HEK293 (cell line): Measurements from ENCODE around the gene ACTR3C.
A peak's percentile ranks its signal among the peaks of the same experiment; 100 is the strongest.

Experiments
- GLI4 ChIP-seq: fragments of 450-650 bp; formaldehyde crosslinking; IDR thresholded peaks from 2 replicates; pipeline ENCODE4 v1.5.1; 2016; ENCODE audit warnings: missing biosample characterization, missing genetic modification characterization
- KLF1 ChIP-seq: fragments of 450-650 bp; formaldehyde crosslinking; IDR thresholded peaks from 2 replicates; pipeline ENCODE4 v1.5.1; 2016; ENCODE audit warnings: missing biosample characterization, missing genetic modification characterization
- OVOL3 ChIP-seq: fragments of 450-650 bp; formaldehyde crosslinking; IDR thresholded peaks from 2 replicates; pipeline ENCODE4 v1.5.1; 2016; ENCODE audit warnings: missing biosample characterization, missing genetic modification characterization
- RBAK ChIP-seq: fragments of 450-650 bp; formaldehyde crosslinking; IDR thresholded peaks from 2 replicates; pipeline ENCODE4 v1.5.1; 2016; ENCODE audit warnings: missing biosample characterization, missing genetic modification characterization
- SCRT1 ChIP-seq: fragments of 450-650 bp; formaldehyde crosslinking; IDR thresholded peaks from 2 replicates; pipeline ENCODE4 v1.5.1; 2016; ENCODE audit warnings: missing biosample characterization, missing genetic modification characterization, borderline replicate concordance
- YY1 ChIP-seq: fragments of 450-650 bp; formaldehyde crosslinking; IDR thresholded peaks from 2 replicates; pipeline ENCODE4 v1.5.1; 2018; ENCODE audit warnings: missing biosample characterization, missing genetic modification characterization
- YY2 ChIP-seq: fragments of 450-650 bp; formaldehyde crosslinking; IDR thresholded peaks from 2 replicates; pipeline ENCODE4 v1.5.1; 2016; ENCODE audit warnings: missing biosample characterization, missing genetic modification characterization
- ZEB2 ChIP-seq: fragments of 450-650 bp; formaldehyde crosslinking; IDR thresholded peaks from 2 replicates; pipeline ENCODE4 v1.5.1; 2016; ENCODE audit warnings: missing biosample characterization, missing genetic modification characterization
- ZNF140 ChIP-seq: fragments of 450-650 bp; formaldehyde crosslinking; IDR thresholded peaks from 2 replicates; pipeline ENCODE4 v1.5.1; 2016; ENCODE audit warnings: missing biosample characterization, missing genetic modification characterization
- ZNF211 ChIP-seq: fragments of 450-650 bp; formaldehyde crosslinking; IDR thresholded peaks from 2 replicates; pipeline ENCODE4 v1.5.1; 2016; ENCODE audit warnings: low read depth, missing biosample characterization, missing genetic modification characterization
- ZNF335 ChIP-seq: fragments of 450-650 bp; formaldehyde crosslinking; conservative IDR thresholded peaks from 2 replicates; pipeline ENCODE4 v1.5.1; 2016; ENCODE audit warnings: missing biosample characterization, missing genetic modification characterization
- ZNF561 ChIP-seq: fragments of 450-650 bp; IDR thresholded peaks from 2 replicates; pipeline ENCODE4 v1.5.1; 2018; ENCODE audit warnings: missing biosample characterization, missing genetic modification characterization, borderline replicate concordance
- ZNF585B ChIP-seq: fragments of 450-650 bp; formaldehyde crosslinking; IDR thresholded peaks from 2 replicates; pipeline ENCODE4 v1.5.1; 2016; ENCODE audit warnings: missing biosample characterization, missing genetic modification characterization
- ZNF610 ChIP-seq: fragments of 450-650 bp; formaldehyde crosslinking; IDR thresholded peaks from 2 replicates; pipeline ENCODE4 v1.5.1; 2016; ENCODE audit warnings: missing biosample characterization, missing genetic modification characterization, borderline replicate concordance
- ZNF76 ChIP-seq: fragments of 450-650 bp; formaldehyde crosslinking; IDR thresholded peaks from 2 replicates; pipeline ENCODE4; 2016; ENCODE audit warnings: low read depth, missing biosample characterization, missing genetic modification characterization, borderline replicate concordance
- ZNF792 ChIP-seq: fragments of 450-650 bp; formaldehyde crosslinking; IDR thresholded peaks from 2 replicates; pipeline ENCODE4 v1.5.1; 2016; ENCODE audit warnings: missing biosample characterization, missing genetic modification characterization
- TF ChIP-seq, protein P1 (sequence below): fragments of 450-650 bp; formaldehyde crosslinking; IDR thresholded peaks from 2 replicates; pipeline ENCODE4 v1.5.1; 2017; ENCODE audit warnings: missing biosample characterization, mild to moderate bottlenecking, missing genetic modification characterization, moderate library complexity
- TF ChIP-seq, protein P2 (sequence below): fragments of 450-650 bp; formaldehyde crosslinking; IDR thresholded peaks from 2 replicates; pipeline ENCODE4 v1.5.1; 2017; ENCODE audit warnings: missing biosample characterization, missing genetic modification characterization
- TF ChIP-seq, protein P3 (sequence below): fragments of 450-650 bp; formaldehyde crosslinking; IDR thresholded peaks from 2 replicates; pipeline ENCODE4 v1.5.1; 2016; ENCODE audit warnings: missing biosample characterization, missing genetic modification characterization, borderline replicate concordance
- TF ChIP-seq, protein P4 (sequence below): fragments of 450-650 bp; formaldehyde crosslinking; IDR thresholded peaks from 2 replicates; pipeline ENCODE4 v1.5.1; 2016; ENCODE audit warnings: missing biosample characterization, missing genetic modification characterization
- TF ChIP-seq, protein P5 (sequence below): fragments of 450-650 bp; formaldehyde crosslinking; IDR thresholded peaks from 2 replicates; pipeline ENCODE4 v1.5.1; 2016; ENCODE audit warnings: missing biosample characterization, missing genetic modification characterization
- TF ChIP-seq, protein P6 (sequence below): fragments of 450-650 bp; formaldehyde crosslinking; IDR thresholded peaks from 2 replicates; pipeline ENCODE4 v1.5.1; 2016; ENCODE audit warnings: missing biosample characterization, missing genetic modification characterization
- TF ChIP-seq, protein P7 (sequence below): fragments of 450-650 bp; IDR thresholded peaks from 2 replicates; pipeline ENCODE4 v1.5.1; 2018; ENCODE audit warnings: missing biosample characterization, mild to moderate bottlenecking, missing genetic modification characterization
- TF ChIP-seq, protein P8 (sequence below): fragments of 450-650 bp; formaldehyde crosslinking; IDR thresholded peaks from 2 replicates; pipeline ENCODE4 v1.5.1; 2016; ENCODE audit warnings: missing biosample characterization, missing genetic modification characterization

Gene ACTR3C

DNA sequence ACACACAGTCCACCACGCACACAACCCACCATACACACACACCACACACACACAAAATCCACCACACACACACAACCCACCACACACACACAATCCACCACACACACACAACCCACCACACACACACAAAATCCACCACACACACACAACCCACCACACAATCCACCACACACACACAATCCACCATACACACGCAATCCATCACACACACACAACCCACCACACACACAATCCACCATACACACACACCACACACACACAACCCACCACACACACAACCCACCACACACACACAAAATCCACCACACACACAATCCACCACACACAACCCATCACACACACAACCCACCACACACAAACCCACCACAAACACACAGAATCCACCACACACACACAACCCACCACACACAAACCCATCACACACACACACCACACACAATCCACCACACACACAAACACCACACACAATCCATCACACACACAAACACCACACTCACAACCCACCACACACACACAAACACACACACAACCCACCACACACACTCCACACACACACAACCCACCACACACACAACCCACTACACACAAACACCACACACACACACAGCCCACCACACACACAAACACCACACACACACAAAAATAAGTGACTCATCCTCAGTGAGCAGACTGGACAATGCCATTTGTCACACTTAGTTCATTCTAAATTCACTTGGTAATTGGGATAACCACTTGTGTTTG is 36.4 kb upstream of the ACTR3C start (continued):
- TF ChIP-seq YY2 (tag by site-specific recombination) (no peak), GLI4 (tag by site-specific recombination) (0 out of 2 replicates have a peak, but pooled peaks have one; percentile 59), ZNF140 (tag by site-specific recombination) (no peak), SCRT1 (peak; percentile 74), ZNF585B (tag by site-specific recombination) (no peak), ZNF610 (tag by site-specific recombination) (no peak), ZEB2 (tag by site-specific recombination) (peak; percentile 94), OVOL3 (peak; percentile 89; the same call in 1 of the 2 replicates), KLF1 (tag by site-specific recombination) (0 out of 2 replicates have a peak, but pooled peaks have one; percentile 36), RBAK (tag by site-specific recombination) (no peak), YY1 (tag by site-specific recombination) (no peak), ZNF211 (no peak), ZNF76 (tag by site-specific recombination) (peak; percentile 46; the same call in 1 of the 2 replicates), ZNF561 (tag by site-specific recombination) (no peak), ZNF792 (tag by site-specific recombination) (0 out of 2 replicates have a peak, but pooled peaks have one; percentile 18), ZNF335 (tag by site-specific recombination) (no peak; the same call in 1 of the 2 replicates)
- TF ChIP-seq, protein P1, sequence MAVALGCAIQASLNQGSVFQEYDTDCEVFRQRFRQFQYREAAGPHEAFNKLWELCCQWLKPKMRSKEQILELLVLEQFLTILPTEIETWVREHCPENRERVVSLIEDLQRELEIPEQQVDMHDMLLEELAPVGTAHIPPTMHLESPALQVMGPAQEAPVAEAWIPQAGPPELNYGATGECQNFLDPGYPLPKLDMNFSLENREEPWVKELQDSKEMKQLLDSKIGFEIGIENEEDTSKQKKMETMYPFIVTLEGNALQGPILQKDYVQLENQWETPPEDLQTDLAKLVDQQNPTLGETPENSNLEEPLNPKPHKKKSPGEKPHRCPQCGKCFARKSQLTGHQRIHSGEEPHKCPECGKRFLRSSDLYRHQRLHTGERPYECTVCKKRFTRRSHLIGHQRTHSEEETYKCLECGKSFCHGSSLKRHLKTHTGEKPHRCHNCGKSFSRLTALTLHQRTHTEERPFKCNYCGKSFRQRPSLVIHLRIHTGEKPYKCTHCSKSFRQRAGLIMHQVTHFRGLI (tag by site-specific recombination): no peak
- TF ChIP-seq, protein P2, sequence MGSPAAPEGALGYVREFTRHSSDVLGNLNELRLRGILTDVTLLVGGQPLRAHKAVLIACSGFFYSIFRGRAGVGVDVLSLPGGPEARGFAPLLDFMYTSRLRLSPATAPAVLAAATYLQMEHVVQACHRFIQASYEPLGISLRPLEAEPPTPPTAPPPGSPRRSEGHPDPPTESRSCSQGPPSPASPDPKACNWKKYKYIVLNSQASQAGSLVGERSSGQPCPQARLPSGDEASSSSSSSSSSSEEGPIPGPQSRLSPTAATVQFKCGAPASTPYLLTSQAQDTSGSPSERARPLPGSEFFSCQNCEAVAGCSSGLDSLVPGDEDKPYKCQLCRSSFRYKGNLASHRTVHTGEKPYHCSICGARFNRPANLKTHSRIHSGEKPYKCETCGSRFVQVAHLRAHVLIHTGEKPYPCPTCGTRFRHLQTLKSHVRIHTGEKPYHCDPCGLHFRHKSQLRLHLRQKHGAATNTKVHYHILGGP (tag by site-specific recombination): no peak
- TF ChIP-seq, protein P3, sequence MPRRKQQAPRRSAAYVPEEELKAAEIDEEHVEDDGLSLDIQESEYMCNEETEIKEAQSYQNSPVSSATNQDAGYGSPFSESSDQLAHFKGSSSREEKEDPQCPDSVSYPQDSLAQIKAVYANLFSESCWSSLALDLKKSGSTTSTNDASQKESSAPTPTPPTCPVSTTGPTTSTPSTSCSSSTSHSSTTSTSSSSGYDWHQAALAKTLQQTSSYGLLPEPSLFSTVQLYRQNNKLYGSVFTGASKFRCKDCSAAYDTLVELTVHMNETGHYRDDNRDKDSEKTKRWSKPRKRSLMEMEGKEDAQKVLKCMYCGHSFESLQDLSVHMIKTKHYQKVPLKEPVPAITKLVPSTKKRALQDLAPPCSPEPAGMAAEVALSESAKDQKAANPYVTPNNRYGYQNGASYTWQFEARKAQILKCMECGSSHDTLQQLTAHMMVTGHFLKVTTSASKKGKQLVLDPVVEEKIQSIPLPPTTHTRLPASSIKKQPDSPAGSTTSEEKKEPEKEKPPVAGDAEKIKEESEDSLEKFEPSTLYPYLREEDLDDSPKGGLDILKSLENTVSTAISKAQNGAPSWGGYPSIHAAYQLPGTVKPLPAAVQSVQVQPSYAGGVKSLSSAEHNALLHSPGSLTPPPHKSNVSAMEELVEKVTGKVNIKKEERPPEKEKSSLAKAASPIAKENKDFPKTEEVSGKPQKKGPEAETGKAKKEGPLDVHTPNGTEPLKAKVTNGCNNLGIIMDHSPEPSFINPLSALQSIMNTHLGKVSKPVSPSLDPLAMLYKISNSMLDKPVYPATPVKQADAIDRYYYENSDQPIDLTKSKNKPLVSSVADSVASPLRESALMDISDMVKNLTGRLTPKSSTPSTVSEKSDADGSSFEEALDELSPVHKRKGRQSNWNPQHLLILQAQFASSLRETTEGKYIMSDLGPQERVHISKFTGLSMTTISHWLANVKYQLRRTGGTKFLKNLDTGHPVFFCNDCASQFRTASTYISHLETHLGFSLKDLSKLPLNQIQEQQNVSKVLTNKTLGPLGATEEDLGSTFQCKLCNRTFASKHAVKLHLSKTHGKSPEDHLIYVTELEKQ (tag by site-specific recombination): peak; percentile 94
- TF ChIP-seq, protein P4, sequence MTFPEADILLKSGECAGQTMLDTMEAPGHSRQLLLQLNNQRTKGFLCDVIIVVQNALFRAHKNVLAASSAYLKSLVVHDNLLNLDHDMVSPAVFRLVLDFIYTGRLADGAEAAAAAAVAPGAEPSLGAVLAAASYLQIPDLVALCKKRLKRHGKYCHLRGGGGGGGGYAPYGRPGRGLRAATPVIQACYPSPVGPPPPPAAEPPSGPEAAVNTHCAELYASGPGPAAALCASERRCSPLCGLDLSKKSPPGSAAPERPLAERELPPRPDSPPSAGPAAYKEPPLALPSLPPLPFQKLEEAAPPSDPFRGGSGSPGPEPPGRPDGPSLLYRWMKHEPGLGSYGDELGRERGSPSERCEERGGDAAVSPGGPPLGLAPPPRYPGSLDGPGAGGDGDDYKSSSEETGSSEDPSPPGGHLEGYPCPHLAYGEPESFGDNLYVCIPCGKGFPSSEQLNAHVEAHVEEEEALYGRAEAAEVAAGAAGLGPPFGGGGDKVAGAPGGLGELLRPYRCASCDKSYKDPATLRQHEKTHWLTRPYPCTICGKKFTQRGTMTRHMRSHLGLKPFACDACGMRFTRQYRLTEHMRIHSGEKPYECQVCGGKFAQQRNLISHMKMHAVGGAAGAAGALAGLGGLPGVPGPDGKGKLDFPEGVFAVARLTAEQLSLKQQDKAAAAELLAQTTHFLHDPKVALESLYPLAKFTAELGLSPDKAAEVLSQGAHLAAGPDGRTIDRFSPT (tag by site-specific recombination): peak; percentile 92; the same call in 1 of the 2 replicates
- TF ChIP-seq, protein P5, sequence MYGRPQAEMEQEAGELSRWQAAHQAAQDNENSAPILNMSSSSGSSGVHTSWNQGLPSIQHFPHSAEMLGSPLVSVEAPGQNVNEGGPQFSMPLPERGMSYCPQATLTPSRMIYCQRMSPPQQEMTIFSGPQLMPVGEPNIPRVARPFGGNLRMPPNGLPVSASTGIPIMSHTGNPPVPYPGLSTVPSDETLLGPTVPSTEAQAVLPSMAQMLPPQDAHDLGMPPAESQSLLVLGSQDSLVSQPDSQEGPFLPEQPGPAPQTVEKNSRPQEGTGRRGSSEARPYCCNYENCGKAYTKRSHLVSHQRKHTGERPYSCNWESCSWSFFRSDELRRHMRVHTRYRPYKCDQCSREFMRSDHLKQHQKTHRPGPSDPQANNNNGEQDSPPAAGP (tag by site-specific recombination): peak; percentile 84
- TF ChIP-seq, protein P6, sequence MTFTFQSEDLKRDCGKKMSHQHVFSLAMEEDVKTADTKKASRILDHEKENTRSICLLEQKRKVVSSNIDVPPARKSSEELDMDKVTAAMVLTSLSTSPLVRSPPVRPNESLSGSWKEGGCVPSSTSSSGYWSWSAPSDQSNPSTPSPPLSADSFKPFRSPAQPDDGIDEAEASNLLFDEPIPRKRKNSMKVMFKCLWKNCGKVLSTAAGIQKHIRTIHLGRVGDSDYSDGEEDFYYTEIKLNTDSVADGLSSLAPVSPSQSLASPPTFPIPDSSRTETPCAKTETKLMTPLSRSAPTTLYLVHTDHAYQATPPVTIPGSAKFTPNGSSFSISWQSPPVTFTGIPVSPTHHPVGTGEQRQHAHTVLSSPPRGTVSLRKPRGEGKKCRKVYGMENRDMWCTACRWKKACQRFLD: no peak
- TF ChIP-seq, protein P7, sequence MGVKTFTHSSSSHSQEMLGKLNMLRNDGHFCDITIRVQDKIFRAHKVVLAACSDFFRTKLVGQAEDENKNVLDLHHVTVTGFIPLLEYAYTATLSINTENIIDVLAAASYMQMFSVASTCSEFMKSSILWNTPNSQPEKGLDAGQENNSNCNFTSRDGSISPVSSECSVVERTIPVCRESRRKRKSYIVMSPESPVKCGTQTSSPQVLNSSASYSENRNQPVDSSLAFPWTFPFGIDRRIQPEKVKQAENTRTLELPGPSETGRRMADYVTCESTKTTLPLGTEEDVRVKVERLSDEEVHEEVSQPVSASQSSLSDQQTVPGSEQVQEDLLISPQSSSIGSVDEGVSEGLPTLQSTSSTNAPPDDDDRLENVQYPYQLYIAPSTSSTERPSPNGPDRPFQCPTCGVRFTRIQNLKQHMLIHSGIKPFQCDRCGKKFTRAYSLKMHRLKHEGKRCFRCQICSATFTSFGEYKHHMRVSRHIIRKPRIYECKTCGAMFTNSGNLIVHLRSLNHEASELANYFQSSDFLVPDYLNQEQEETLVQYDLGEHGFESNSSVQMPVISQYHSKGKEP: no peak
- TF ChIP-seq, protein P8, sequence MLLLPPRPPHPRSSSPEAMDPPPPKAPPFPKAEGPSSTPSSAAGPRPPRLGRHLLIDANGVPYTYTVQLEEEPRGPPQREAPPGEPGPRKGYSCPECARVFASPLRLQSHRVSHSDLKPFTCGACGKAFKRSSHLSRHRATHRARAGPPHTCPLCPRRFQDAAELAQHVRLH (tag by site-specific recombination): peak; percentile 71; the same call in 1 of the 2 replicates
